ENCODE results near the gene TGM1.
A peak's percentile ranks its signal among the peaks of the same experiment; 100 is the strongest.
"Not testable (repeated sequence)": the region's sequence is repeated elsewhere in the genome, so short reads cannot be mapped to it uniquely, and the experiment has no call there.

The TGM1 gene

GRCh38 chr14:24254630-24255392 lies 8.2 kb downstream of the TGM1 start:
- no peak for DNase-seq (ENCODE audit: low read depth)

GRCh38 chr14:24253936-24254335 lies 9.0 kb downstream of the TGM1 start:
- DNase-seq (ENCODE audit: low read depth): no peak

DNA sequence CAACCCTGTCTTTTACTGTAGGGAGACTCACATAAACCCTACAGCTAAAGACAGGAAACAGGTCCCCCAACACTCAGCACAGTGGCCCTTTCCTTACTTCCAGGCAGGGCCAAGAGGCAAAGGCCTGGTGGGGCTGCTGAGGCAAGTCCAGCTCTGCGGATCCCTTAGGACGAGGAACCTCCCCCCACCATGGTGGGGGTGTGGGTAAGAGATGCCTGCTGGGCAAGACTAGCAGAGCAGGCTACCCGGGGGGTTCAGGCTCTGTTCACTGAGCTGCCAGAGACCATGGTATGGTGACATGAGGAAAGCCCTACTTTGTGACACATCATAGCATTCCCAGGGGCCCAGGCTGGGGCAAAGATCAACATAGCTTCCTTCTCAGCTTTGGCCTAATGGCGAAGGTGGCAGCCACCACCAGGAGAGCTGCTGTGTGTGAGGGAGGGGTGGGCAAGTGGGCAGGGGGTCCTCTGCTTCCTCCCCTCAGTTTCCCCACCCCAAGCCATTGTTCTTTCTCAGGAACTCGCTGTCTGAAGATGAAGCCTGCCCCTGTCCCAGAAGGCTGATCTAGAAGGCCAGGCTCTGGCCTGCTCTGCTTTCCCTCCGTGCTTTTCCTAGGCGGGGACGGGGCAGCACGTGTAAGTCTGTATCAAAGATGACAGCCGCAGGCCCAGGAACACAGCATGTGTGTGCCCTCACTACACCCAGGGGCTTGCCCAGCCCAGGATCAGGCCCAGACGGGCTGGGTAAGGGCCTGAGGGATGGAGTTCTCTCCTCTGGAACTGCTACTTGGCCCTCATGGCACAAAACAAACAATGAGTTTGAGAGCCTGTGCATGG lies 10.5 kb downstream of the TGM1 start:
- DNase-seq (ENCODE audit: low read depth): no peak

GRCh38 chr14:24251880-24252288 lies 11.1 kb downstream of the TGM1 start:
- no peak for DNase-seq (ENCODE audit: low read depth)

DNA sequence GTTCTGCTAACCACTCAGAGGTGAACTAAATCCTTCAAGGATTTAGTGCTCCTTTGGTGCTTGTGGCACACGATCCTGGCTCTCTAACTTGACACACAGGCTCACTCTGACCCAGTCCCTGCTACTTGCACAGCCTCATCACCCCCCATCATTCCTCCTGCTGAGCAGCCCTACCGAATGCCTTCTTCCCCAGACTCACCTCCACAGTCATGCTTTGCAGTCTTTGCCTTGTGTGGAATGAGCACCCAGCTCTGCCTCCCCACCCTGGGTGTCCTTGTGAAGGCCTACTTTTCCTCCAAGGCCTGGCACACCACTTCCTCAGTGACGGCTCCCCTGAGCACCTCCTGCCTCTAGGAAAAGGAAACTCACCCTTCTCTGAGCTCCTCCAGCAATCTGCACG lies 12.6 kb downstream of the TGM1 start:
- DNase-seq (ENCODE audit: low read depth): no peak

DNA sequence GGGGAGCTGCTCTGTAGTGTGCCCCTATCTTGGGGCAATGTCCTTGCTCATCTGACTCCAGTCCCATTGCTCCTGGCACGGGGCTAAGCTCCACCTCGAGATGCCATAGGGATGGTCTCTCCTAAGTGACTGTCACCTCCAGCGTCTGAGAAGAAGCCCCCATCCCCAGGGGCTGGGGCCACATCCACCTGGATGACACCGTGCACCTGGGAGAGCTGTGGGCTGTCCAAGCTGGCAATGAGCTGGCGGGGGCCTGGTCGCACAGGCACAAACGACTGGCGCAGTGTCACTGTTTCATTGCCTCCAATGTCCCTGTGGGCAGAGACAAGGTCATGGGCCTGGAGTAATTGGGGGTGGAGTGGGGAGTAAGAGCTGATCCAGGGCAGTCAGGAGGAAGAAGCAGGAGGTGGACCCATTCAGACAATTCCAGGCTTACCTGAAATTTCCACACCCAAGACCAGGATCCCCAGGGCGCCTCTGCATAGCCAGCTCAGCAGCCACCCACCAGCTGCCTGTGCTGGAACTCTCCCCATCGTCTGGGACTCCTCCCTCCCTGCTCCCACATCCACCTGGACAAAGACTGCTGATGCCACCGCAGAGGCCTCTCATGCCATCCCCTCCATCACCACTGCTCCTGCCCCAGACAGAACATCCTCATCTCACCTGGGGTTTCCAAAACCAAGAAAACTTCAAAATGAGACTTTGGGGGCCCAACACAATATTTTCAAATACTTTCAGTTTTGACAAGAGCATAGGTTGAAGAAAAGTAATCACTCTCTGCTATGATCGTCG lies 13.6 kb downstream of the TGM1 start:
- no peak for DNase-seq (ENCODE audit: low read depth)

DNA sequence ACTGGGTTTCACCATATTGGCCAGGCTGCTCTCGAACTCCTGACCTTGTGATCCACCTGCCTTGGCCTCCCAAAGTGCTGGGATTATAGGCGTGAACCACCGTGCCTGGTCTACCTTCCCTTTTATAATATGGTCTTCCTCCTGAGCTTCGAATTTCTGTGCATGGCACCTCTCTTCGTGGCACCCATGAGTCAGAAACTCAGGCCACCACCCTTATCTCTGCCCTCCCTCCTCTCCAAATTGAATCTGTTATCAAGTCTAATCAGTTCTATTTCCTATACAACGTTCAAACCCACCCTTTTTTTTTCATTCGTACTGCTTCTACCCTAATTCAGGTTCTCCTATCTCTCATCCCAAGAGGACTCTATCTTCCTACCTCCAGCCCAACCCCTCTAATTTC lies 15.6 kb downstream of the TGM1 start:
- DNase-seq (ENCODE audit: low read depth): no peak

DNA sequence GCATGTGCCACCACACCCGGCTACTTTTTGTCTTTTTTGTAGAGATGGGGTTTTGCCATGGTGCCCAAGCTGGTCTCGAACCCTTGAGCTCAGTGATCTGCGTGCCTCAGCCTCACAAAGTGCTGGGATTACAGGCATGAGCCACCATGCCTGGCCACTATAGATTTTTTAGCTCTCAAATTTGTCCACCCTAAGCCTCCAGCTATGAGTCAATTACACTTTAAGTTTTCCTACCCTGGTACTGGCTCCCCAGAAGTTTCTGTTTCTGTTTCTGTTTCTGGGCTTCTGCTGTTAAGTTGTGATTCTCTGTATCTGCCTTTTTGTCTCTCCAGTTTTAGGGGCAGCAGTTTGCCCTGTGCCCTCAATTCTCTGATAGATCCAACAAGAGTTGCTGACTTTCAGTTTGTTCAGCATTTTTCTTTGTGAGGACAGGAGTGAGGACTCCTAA lies 16.2 kb downstream of the TGM1 start:
- no peak for DNase-seq (ENCODE audit: low read depth)

GRCh38 chr14:24245350-24245749 lies 17.6 kb downstream of the TGM1 start:
- not testable (repeated sequence) for DNase-seq (ENCODE audit: low read depth)

DNA sequence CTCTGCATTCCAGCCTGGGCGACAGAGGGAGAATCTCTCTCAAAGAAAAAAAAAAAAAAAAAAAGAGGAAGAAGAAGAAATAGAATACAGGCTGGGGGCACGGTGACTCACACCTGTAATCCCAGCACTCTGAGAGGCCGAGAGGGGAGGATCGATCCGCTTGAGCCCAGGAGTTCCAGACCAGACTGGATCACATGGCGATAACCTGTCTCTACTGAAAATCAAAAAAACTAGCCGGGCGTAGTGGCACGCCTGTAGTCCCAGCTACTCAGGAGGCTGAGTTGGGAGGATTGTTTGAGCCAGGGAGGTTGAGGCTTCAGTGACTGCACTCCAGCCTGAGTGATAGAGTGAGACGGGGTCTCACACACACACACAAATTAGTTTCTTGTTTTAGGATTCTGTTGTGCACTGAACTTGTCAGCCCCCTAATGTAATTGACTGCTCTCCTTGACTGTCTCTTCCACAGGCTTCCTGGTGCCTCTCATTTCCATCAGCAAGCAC lies 19.6 kb downstream of the TGM1 start:
- DNase-seq (ENCODE audit: low read depth): no peak

- DNase-seq (ENCODE audit: low read depth): peak; percentile 88
These were observed 21.0 kb downstream of the TGM1 start for GRCh38 chr14:24241829-24242443.

- no peak for DNase-seq (ENCODE audit: low read depth)
These were observed 22.7 kb downstream of the TGM1 start for GRCh38 chr14:24240110-24240918.

DNA sequence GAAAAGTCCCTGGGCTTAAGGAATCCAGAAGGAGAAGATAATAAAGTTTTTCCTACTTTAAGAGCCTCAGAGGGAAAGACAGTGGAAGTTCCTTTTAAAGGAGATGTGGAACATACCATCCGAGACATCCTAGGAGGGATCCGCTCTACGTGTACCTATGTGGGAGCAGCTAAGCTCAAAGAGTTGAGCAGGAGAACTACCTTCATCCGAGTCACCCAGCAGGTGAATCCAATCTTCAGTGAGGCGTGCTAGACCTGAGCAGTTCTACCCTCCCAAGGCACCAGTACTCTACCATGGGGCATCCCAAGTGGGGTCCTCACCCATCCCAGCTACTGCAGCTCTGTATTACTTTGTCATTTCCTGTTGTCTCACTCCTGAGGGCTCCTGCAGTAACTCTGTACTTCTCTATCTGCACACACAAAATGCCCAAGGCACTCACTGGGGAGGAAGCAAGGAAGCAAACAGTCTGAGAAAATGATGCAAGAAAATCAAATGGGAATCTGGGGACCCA lies 24.4 kb downstream of the TGM1 start:
- no peak for DNase-seq (ENCODE audit: low read depth)

GRCh38 chr14:24238123-24238522 lies 24.9 kb downstream of the TGM1 start:
- DNase-seq (ENCODE audit: low read depth): no peak

DNA sequence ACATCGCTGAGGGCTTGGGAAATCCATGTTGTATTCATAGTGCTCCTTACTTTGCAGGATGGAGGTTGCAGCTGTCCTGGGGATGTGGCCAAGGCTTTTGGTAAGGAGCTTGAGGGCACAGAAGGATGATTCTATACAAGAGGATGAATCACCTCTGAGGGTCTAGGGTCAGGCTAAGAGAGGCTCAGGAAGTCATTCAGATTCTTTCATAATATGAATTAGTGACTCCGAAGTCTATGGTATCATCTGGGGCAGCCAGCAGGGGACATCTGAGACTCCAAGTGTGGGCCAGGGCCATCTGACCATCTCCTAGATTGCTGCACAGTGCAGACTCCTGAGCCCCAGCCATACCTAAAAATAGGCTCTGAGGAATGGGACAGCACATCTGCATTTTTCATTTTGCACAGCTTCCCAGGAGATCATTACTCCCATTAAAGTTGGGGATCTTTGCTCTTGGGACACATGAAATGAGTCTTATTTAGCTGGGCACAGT lies 25.5 kb downstream of the TGM1 start:
- DNase-seq (ENCODE audit: low read depth): no peak

GRCh38 chr14:24236689-24237462 lies 26.1 kb downstream of the TGM1 start:
- DNase-seq (ENCODE audit: low read depth): no peak

DNA sequence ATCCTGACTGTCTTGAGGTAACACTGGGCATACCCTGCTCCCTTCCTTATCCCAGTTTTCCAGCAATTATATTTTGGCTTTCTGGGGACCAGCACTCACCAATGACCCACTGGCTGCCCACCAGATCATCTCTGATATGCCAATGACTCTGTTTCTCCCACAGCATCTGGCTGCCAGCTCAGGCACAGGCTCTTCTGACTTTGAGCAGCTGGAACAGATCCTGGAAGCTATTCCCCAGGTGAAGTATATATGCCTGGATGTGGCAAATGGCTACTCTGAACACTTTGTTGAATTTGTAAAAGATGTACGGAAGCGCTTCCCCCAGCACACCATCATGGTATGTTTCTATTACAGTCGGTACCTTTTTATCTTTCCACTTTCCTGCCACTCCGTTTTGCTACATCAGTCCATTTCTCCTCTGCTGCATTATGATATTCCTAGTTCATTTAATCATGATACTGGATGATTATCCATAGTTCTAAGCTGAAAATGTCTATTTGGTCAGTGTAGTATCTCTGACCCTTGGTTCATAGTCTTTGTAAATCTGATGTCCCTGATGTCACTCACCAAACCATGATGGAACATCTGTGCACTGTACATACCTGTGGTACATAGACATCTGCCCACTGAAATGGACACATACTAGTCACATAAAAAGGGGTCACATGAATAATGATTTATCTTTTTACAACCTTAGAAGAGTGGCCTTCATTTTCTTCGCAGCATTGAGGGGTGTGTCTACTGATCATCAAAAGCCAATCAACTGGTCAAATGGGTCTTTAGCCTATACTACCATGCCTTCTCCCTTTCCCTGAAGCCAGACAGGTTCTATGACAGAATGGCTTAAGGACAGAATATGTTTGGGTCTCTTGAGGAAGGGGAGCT lies 26.9 kb downstream of the TGM1 start:
- DNase-seq (ENCODE audit: low read depth): no peak

GRCh38 chr14:24234095-24235005 lies 28.6 kb downstream of the TGM1 start:
- DNase-seq (ENCODE audit: low read depth): no peak

Measured in T-helper 22 cell (primary cell).